IMR-90 (cell line): ENCODE results near the gene TMEM117. TPM values are rescaled to one million over a fixed set of nuclear protein-coding genes. Genes with fewer than 3 reads are reported as not detected.

Source experiments
- ATAC-seq: fragments of 200-7000 bp; cut with Tn5 transposase; 2 replicates; pipeline ENCODE4 v1.9.1; 2020; ENCODE audit warnings: low read depth, mild to moderate bottlenecking, moderate library complexity
- BruUV-seq: library from RNA; stranded (reverse); fragments of 400-500 nt; replicated peaks from 2 replicates; lab custom pipeline; 2021; lab: Mats Ljungman, UMichigan
- CTCF ChIA-PET: fragments of 300-600 bp; formaldehyde crosslinking; extraction: SDS; loops from one replicate; lab custom pipeline; 2021; ENCODE audit warnings: antibody characterized with exemption; lab: Yijun Ruan, JAX
- POLR2A ChIA-PET: fragments of 300-600 bp; sonication (Branson Sonifier 250); formaldehyde crosslinking; loops from one replicate; lab custom pipeline; 2022; ENCODE audit warnings: antibody characterized with exemption; ENCODE audit not compliant: unreplicated experiment; lab: Charles Lee
- DNase-seq: peaks from one replicate; pipeline ENCODE4 v3.0.0; 2013
- H2AFZ ChIP-seq: replicated peaks from 2 replicates; pipeline ENCODE3; 2013; ENCODE audit warnings: low read length, mild to moderate bottlenecking; ENCODE audit not compliant: poor library complexity
- H2AK5ac ChIP-seq: 2 replicates; pipeline ENCODE4 v1.6.1; 2013; ENCODE audit warnings: low read depth, low read length, inconsistent platforms
- H2AK9ac ChIP-seq: replicated peaks from 2 replicates; pipeline ENCODE3; 2013; ENCODE audit warnings: mild to moderate bottlenecking, low read depth, low read length, moderate library complexity; ENCODE audit not compliant: poor library complexity
- H2BK120ac ChIP-seq: 2 replicates; pipeline ENCODE4 v1.6.1; 2013; ENCODE audit warnings: low read depth, low read length, inconsistent platforms
- H2BK15ac ChIP-seq: 3 replicates; pipeline ENCODE4 v1.6.1; 2013; ENCODE audit warnings: low read depth, low read length, inconsistent platforms
- H2BK20ac ChIP-seq: 2 replicates; pipeline ENCODE4 v1.6.1; 2013; ENCODE audit warnings: low read depth, mild to moderate bottlenecking, inconsistent platforms, low read length, moderate library complexity
- H2BK5ac ChIP-seq: 2 replicates; pipeline ENCODE4 v1.6.1; 2013; ENCODE audit warnings: mild to moderate bottlenecking, low read depth, low read length, inconsistent platforms; ENCODE audit not compliant: poor library complexity, severe bottlenecking
- H3K14ac ChIP-seq: replicated peaks from 2 replicates; pipeline ENCODE4 v1.6.1; 2013; ENCODE audit warnings: low read depth, low read length, inconsistent platforms
- H3K18ac ChIP-seq: 2 replicates; pipeline ENCODE4 v1.6.1; 2013; ENCODE audit warnings: low read depth, low read length, control low read depth
- H3K23ac ChIP-seq: 2 replicates; pipeline ENCODE4 v1.6.1; 2013; ENCODE audit warnings: low read depth, low read length, inconsistent platforms
- H3K27ac ChIP-seq: 2 replicates; pipeline ENCODE4 v1.5.1; 2013; ENCODE audit warnings: mild to moderate bottlenecking, control low read depth, low read length; ENCODE audit not compliant: insufficient read depth
- H3K27me3 ChIP-seq: 2 replicates; pipeline ENCODE4 v1.6.1; 2013; ENCODE audit warnings: low read length; ENCODE audit not compliant: control insufficient read depth, insufficient read depth
- H3K36me3 ChIP-seq: 2 replicates; pipeline ENCODE4 v1.6.1; 2013; ENCODE audit warnings: low read length, mixed read lengths; ENCODE audit not compliant: control insufficient read depth, insufficient read depth
- H3K4ac ChIP-seq: 2 replicates; pipeline ENCODE4 v1.6.1; 2013; ENCODE audit warnings: low read depth, low read length, inconsistent platforms
- H3K4me1 ChIP-seq: 2 replicates; pipeline ENCODE4 v1.6.1; 2013; ENCODE audit warnings: low read length, mixed read lengths; ENCODE audit not compliant: control insufficient read depth, insufficient read depth
- H3K4me2 ChIP-seq: 2 replicates; pipeline ENCODE4 v1.6.1; 2013; ENCODE audit warnings: low read depth, mild to moderate bottlenecking, control low read depth, low read length, moderate library complexity
- H3K4me3 ChIP-seq: 2 replicates; pipeline ENCODE4 v1.5.1; 2013; ENCODE audit warnings: low read depth, mild to moderate bottlenecking, control low read depth, low read length, moderate library complexity; ENCODE audit not compliant: insufficient read depth
- H3K56ac ChIP-seq: 2 replicates; pipeline ENCODE4 v1.6.1; 2013; ENCODE audit warnings: low read length, inconsistent platforms; ENCODE audit not compliant: insufficient read depth; ENCODE audit errors: extremely low read depth
- H3K79me1 ChIP-seq, 2 experiments: 2 replicates each; pipeline ENCODE4 v1.6.1; 2013; ENCODE audit warnings: low read length in 2 of 2, inconsistent platforms in 1 of 2, low read depth in 1 of 2
- H3K9ac ChIP-seq: 2 replicates; pipeline ENCODE4 v1.6.1; 2013; ENCODE audit warnings: low read depth, low read length, control low read depth
- H3K9me1 ChIP-seq: 2 replicates; pipeline ENCODE4 v1.6.1; 2013; ENCODE audit warnings: low read length, inconsistent platforms; ENCODE audit not compliant: insufficient read depth
- H3K9me3 ChIP-seq: 2 replicates; pipeline ENCODE4 v1.6.1; 2013; ENCODE audit warnings: low read length; ENCODE audit not compliant: control insufficient read depth, insufficient read depth
- H4K20me1 ChIP-seq: 2 replicates; pipeline ENCODE4 v1.6.1; 2013; ENCODE audit warnings: low read length, inconsistent platforms; ENCODE audit not compliant: insufficient read depth
- H4K5ac ChIP-seq: 2 replicates; pipeline ENCODE4 v1.6.1; 2013; ENCODE audit warnings: mild to moderate bottlenecking, low read depth, low read length, control low read depth
- H4K8ac ChIP-seq, 2 experiments: 2 replicates each; pipeline ENCODE4 v1.6.1; 2013; ENCODE audit warnings: low read depth in 2 of 2, low read length in 2 of 2, control low read depth in 1 of 2, inconsistent platforms in 1 of 2
- H4K91ac ChIP-seq: 2 replicates; pipeline ENCODE4 v1.6.1; 2013; ENCODE audit warnings: low read depth, low read length, inconsistent platforms; ENCODE audit not compliant: insufficient read depth
- BHLHE40 ChIP-seq: fragments of 150-350 bp; IDR thresholded peaks from 2 replicates; pipeline ENCODE4 v1.6.1; 2016; ENCODE audit warnings: mild to moderate bottlenecking, low read depth, low read length
- CEBPB ChIP-seq: IDR thresholded peaks from 2 replicates; pipeline ENCODE4 v1.6.1; 2012; ENCODE audit warnings: low read depth, low read length, improper control_type of control experiment
- CHD1 ChIP-seq: IDR thresholded peaks from 2 replicates; pipeline ENCODE4 v1.6.1; 2012; ENCODE audit warnings: low read depth, low read length, improper control_type of control experiment
- FOS ChIP-seq: fragments of 150-350 bp; IDR thresholded peaks from 2 replicates; pipeline ENCODE4 v1.6.1; 2016; ENCODE audit warnings: low read depth, low read length
- NFE2L2 ChIP-seq: fragments of 150-350 bp; IDR thresholded peaks from 2 replicates; pipeline ENCODE4 v1.6.1; 2016; ENCODE audit warnings: low read depth, mild to moderate bottlenecking, low read length
- POLR2A ChIP-seq: IDR thresholded peaks from 2 replicates; pipeline ENCODE4 v1.6.1; 2012; ENCODE audit warnings: mild to moderate bottlenecking, low read depth, low read length
- RAD21 ChIP-seq: IDR thresholded peaks from 2 replicates; pipeline ENCODE4 v1.6.1; 2012; ENCODE audit warnings: low read length, improper control_type of control experiment
- RFX5 ChIP-seq: IDR thresholded peaks from 2 replicates; pipeline ENCODE4 v1.8.0; 2012; ENCODE audit warnings: low read depth, mild to moderate bottlenecking, low read length, moderate library complexity
- SMC3 ChIP-seq: fragments of 150-350 bp; IDR thresholded peaks from 2 replicates; pipeline ENCODE4 v1.6.1; 2016; ENCODE audit warnings: low read depth, mild to moderate bottlenecking, antibody characterized with exemption, low read length, moderate library complexity
- WGBS, 2 experiments: methylation state at CpG; one replicate each; pipeline versions ENCODE4 v1.1.5 to v1.1.7; 2013; ENCODE audit warnings: missing lambda C conversion rate in 2 of 2; ENCODE audit not compliant: insufficient read length in 1 of 2; ENCODE audit errors: extremely low coverage in 2 of 2; 5-methylcytosine and 5-hydroxymethylcytosine counted together
- dilution Hi-C: fragments of 300-500 bp; cut with HindIII; formaldehyde crosslinking; loops from one replicate; pipeline ENCODE4 v1.14.3; 2018; ENCODE audit warnings: low sequenced_read_pairs; ENCODE audit not compliant: unreplicated experiment
- in situ Hi-C: fragments of 300-500 bp; cut with MboI; formaldehyde crosslinking; loops from 3 replicates; pipeline ENCODE4 v1.14.3; 2019; ENCODE audit warnings: low sequenced_read_pairs, inconsistent platforms, mixed read lengths
- intact Hi-C: fragments of 100-400 bp; cut with micrococcal nuclease; formaldehyde crosslinking; loops from 2 replicates; pipeline ENCODE4 v1.10.0; 2022
- polyA plus RNA-seq, 3 experiments: library from polyadenylated mRNA; depleted of rRNA; stranded (reverse); fragments of >200 nt; gene quantifications; 2 replicates each; pipeline ENCODE4 v1.2.3, GENCODE V29; 2012; ENCODE audit warnings: low replicate concordance in 1 of 3
- total RNA-seq: library from RNA; depleted of rRNA; stranded (reverse); fragments of >200 nt; gene quantifications from 2 replicates; pipeline ENCODE4 v1.2.3, GENCODE V29; 2012
- TF ChIP-seq, protein P1 (sequence below): conservative IDR thresholded peaks from 2 replicates; pipeline ENCODE4 v1.5.1; 2012; ENCODE audit warnings: mild to moderate bottlenecking, low read depth, low read length, improper control_type of control experiment

The TMEM117 gene
- total and polyA plus RNA-seq, 2 of the 4 experiments (the other 2 are of a cell fraction) = 8.7 to 21.0 TPM

DNA sequence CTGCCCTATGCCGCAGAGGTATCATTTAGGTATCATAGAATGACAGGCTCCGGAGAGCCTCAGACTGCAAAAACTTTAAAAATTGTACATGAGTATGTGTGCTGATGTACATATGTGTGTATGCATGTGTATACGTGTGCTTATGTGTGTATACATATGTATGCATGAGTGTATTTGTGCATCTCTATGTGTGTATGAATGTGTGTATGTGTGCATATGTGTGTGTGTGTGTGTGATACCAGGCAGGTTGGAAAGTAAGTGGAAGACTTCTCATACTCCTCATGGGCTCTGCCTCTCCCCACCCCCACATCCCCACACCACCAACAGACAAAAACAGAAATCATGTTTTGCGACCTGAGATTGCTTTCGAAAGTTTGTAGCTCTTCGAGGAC is 621 bp upstream of the TMEM117 start:
- Histone ChIP-seq H3K23ac (peak overlapping the region; percentile 94; the same call in 1 of the 2 replicates), H3K27ac (peak overlapping the region; percentile 2; the same call in 1 of the 2 replicates), H3K79me1 (peaks cover 8 to 23% of the 10 kb centered on the region in 2 experiments; a peak in 2 of 4 replicates), H4K5ac (peak overlapping the region; percentile 15; the same call in 1 of the 2 replicates), H2AFZ (peak overlapping the region; percentile 96), H3K9me1 (peaks cover 5% of the 10 kb centered on the region; the same call in 1 of the 2 replicates), H4K8ac (peak overlapping the region; percentile 5 to 79; a peak in 3 of 4 replicates), H3K18ac (peak overlapping the region; percentile 10; the same call in 1 of the 2 replicates), H3K4me3 (peak overlapping the region; percentile 61), H3K4ac (peak overlapping the region; percentile 77), H3K56ac (no peak overlapping the region), H3K27me3 (no peaks in the 10 kb centered on the region), H3K14ac (peak overlapping the region; percentile 83), H2AK5ac (no peak overlapping the region), H3K4me2 (peak overlapping the region; percentile 79), H3K9ac (peak overlapping the region; percentile 9), H2BK5ac (peak overlapping the region; percentile 71), H2AK9ac (peak overlapping the region; percentile 74), H4K20me1 (no peaks in the 10 kb centered on the region), H2BK20ac (no peak overlapping the region), H4K91ac (peak overlapping the region; percentile 24; the same call in 1 of the 2 replicates), H3K36me3 (no peaks in the 10 kb centered on the region), H3K9me3 (no peaks in the 10 kb centered on the region), H2BK15ac (no peak overlapping the region), H3K4me1 (no peaks in the 10 kb centered on the region; the same call in 1 of the 2 replicates), H2BK120ac (peak overlapping the region; percentile 35; the same call in 1 of the 2 replicates)
- WGBS, 2 experiments = 43% methylated on average over 5 of the region's 6 CpGs; no CpG with 5 or more reads in 1 of the 2 experiments
- POLR2A ChIA-PET = interaction anchor here (1.0 kb wide), 1 partner anchor 19 kb away, joined by 3 read pairs; no protein-coding TSS in a partner anchor
- in situ Hi-C loops = no loop called here
- TF ChIP-seq RAD21 (no peak), RFX5 (no peak), FOS (no peak), SMC3 (no peak), NFE2L2 (no peak), CHD1 (no peak), POLR2A (no peak), CEBPB (no peak), BHLHE40 (no peak)
- TF ChIP-seq, protein P1, sequence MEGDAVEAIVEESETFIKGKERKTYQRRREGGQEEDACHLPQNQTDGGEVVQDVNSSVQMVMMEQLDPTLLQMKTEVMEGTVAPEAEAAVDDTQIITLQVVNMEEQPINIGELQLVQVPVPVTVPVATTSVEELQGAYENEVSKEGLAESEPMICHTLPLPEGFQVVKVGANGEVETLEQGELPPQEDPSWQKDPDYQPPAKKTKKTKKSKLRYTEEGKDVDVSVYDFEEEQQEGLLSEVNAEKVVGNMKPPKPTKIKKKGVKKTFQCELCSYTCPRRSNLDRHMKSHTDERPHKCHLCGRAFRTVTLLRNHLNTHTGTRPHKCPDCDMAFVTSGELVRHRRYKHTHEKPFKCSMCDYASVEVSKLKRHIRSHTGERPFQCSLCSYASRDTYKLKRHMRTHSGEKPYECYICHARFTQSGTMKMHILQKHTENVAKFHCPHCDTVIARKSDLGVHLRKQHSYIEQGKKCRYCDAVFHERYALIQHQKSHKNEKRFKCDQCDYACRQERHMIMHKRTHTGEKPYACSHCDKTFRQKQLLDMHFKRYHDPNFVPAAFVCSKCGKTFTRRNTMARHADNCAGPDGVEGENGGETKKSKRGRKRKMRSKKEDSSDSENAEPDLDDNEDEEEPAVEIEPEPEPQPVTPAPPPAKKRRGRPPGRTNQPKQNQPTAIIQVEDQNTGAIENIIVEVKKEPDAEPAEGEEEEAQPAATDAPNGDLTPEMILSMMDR = no peak
- dilution Hi-C loops = no loop called here
- CTCF ChIA-PET = no interaction called here
- DNase-seq (peak; percentile 4), ATAC-seq (peak; percentile 15)
- intact Hi-C loops = no loop called here
- no TSS peak for BruUV-seq
